ENCODE results near the gene GCGR.

Gene GCGR

GRCh38 chr17:81825841-81826466, 22.0 kb downstream of the GCGR start:
- TF ChIP-seq, protein P1, sequence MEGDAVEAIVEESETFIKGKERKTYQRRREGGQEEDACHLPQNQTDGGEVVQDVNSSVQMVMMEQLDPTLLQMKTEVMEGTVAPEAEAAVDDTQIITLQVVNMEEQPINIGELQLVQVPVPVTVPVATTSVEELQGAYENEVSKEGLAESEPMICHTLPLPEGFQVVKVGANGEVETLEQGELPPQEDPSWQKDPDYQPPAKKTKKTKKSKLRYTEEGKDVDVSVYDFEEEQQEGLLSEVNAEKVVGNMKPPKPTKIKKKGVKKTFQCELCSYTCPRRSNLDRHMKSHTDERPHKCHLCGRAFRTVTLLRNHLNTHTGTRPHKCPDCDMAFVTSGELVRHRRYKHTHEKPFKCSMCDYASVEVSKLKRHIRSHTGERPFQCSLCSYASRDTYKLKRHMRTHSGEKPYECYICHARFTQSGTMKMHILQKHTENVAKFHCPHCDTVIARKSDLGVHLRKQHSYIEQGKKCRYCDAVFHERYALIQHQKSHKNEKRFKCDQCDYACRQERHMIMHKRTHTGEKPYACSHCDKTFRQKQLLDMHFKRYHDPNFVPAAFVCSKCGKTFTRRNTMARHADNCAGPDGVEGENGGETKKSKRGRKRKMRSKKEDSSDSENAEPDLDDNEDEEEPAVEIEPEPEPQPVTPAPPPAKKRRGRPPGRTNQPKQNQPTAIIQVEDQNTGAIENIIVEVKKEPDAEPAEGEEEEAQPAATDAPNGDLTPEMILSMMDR (IDR thresholded peaks at IDR 0.05; ENCODE audit: insufficient read depth, low read depth, low read length, missing control alignments): no peak
- H3K4me3 ChIP-seq (ENCODE audit: low read depth, low read length): no peak overlapping the region
- DNase-seq (ENCODE audit: low read depth): no peak

DNA sequence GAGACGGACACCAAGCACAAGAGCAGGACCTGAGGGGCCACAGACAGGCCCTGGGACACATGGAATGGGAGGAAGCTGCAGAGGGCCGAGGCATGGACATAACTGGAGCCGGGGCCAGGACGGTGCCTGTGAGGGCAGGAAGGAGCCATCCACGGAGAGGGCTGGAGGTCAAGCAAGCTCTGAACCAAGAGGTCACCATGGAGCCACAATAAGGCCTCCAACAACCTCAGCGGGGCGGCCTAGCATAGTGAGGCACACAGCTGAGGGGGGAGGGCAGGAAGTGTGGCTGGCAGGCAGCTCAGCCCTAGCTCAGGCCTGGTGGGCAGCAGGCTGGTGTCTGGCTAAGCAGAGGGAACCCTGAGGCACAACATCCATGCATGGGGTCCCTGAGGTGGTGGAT, 24.7 kb downstream of the GCGR start:
- no peak overlapping the region for H3K4me3 ChIP-seq (ENCODE audit: low read depth, low read length)
- no peak for DNase-seq (ENCODE audit: low read depth)
- TF ChIP-seq, protein P1 (IDR thresholded peaks at IDR 0.05; ENCODE audit: insufficient read depth, low read depth, low read length, missing control alignments): no peak

DNA sequence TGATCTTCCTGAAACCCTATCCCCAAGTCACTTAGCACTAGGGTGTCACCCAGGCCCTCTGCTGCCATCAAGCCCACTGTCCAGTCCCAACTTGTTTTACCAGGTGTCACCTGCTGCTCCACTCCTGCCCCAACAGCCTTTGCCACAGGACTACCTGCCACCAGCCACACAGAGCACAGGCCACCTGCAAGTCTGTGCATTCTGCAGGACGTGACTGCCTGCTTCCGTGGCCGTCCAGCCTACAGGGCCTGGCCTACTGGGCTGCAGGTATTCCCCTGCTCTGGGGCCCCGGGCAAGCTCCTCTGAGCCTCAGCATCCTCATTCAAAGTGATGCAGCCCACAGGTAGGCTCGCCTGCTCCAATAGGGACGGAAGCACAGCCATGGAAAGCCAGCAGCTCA, 25.9 kb downstream of the GCGR start:
- H3K4me3 ChIP-seq (ENCODE audit: low read depth, low read length): no peak overlapping the region
- no peak for DNase-seq (ENCODE audit: low read depth)
- TF ChIP-seq, protein P1 (IDR thresholded peaks at IDR 0.05; ENCODE audit: insufficient read depth, low read depth, low read length, missing control alignments): no peak

- peak; percentile 27 for DNase-seq (ENCODE audit: low read depth)
- H3K4me3 ChIP-seq (ENCODE audit: low read depth, low read length): peak overlapping the region; percentile 64
- TF ChIP-seq, protein P1 (IDR thresholded peaks at IDR 0.05; ENCODE audit: insufficient read depth, low read depth, low read length, missing control alignments): no peak
These were observed 27.6 kb downstream of the GCGR start for GRCh38 chr17:81831563-81831956.

GRCh38 chr17:81831957-81832607, 28.1 kb downstream of the GCGR start:
- DNase-seq (ENCODE audit: low read depth): peak; percentile 60
- peak overlapping the region; percentile 64 for H3K4me3 ChIP-seq (ENCODE audit: low read depth, low read length)
- TF ChIP-seq, protein P1 (IDR thresholded peaks at IDR 0.05; ENCODE audit: insufficient read depth, low read depth, low read length, missing control alignments): no peak

DNA sequence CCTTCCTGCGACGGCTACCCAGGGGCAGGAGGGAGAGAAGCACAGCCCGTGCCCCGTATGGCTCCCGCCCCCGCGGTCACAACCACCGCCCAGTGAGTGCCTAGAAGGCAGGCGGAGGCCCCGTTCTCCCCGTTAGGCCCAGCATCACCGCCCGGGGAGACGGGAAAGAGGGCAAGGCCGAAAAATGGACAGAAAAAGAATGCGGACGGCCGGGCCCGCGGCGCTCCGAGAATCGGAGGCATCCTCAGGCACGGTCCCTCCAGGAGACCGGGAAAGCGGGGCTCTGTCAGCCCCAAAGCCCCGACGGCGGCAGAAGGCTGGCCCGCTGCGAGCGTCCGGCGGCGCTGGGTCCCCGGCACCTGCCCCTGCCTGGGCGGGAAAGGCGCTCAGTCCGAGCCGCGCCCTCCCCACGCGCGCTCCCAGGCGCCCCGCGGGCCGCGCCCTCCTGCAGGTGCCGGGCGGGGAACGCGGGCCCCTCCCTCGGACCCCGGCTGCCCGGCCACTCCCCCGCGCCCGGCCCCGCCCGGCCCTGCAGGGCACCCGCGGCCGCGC, 28.7 kb downstream of the GCGR start:
- H3K4me3 ChIP-seq (ENCODE audit: low read depth, low read length): peak overlapping the region; percentile 64
- DNase-seq (ENCODE audit: low read depth): peak; percentile 33
- TF ChIP-seq, protein P1 (IDR thresholded peaks at IDR 0.05; ENCODE audit: insufficient read depth, low read depth, low read length, missing control alignments): no peak
